HK-2 (cell line): Measurements from ENCODE around the gene COL25A1.
"Not testable (repeated sequence)": the region's sequence is repeated elsewhere in the genome, so short reads cannot be mapped to it uniquely, and the experiment has no call there.

Source experiments
- DNase-seq: peaks from one replicate; pipeline ENCODE4 v3.0.0-alpha.2; 2018; ENCODE audit not compliant: unreplicated experiment

The COL25A1 gene

DNA sequence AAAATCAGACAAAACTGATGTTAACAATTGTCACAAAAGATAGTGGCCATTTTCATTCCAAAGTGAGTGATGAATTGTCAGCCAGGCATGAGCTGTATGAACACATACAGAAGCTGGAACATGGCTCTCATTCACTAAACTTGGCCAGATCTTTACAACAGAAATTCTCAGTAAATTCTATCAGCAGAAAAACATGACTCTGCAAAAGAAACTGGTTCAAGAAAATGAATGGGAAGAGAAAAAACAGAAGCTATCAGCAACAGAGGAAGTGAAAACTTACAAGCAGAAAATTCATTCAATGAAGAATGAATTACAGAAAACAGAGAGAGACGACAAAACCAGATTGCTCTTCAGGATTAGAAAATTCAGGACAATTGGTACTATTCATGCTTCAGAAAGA, 249.6 kb downstream of the COL25A1 start:
- DNase-seq, result no peak

DNA sequence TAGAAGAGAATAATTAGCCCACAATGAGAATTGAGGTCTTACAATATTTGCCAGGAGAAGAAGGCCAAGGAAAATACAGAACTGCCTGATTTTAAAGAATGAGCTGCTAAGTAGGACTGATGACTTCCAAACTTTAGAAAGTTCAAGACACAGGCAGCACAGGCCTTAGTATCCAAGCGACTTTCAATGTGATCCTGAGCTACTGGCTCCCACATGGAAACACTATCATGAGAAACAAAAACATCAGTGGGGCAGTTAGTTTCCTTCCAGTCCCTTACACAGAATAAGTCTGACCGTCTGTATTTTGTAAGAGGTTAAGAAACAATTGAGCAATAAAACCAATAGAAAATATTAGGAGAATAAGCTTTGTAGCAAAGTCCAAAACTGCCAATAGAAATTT, 251.4 kb downstream of the COL25A1 start:
- DNase-seq, result no peak

DNA sequence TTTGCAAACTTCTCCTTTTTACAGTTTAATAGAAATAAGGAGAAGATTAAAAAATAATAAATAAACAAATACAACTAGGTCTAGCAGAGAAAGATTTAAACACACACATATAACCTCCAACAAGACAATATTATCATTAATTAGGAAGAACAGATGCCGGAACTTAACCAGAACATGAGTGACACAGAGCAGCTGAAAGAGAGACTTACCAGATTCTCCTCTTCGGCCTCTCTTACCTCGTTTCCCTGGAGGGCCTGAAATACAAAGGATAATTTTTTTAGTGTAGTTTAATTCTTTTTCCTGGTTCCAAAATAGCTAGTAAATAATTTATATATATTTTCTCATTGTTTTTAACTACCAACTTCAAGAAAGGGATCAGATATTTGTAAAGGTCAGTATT, 252.5 kb downstream of the COL25A1 start:
- no peak for DNase-seq

DNA sequence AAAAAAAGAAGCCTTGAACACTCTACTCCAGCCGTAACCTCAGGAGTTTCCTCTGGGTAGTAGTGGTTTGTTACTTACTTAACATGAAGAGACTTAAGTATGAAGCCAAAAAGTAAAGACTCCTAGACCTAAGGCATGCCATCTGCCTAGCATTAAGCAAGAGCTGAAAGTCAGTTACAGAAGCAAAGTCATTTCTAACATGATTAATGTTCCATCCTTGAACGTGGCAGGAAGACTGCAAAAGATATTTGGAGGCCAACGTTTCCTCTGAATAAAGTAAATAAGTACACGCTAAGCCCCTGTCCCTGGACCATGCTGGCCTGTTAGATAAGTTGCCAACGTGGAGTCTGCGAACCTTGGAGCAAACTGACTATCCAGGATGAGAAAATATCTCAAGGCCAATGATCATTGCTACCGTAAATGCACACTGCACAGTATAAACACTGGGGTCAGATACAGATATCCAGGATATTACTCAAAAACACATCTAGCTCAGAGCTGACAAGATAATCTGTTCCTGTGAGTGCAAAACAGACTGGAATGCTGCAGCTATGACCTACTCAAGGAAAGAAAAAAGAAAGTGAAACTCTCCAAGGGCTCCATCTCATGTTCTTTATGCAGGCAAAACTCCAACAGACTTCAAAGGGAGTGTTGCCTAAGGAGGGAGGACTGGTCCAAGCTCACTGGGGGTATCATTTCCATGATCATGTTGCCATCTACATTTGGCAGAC, 255.8 kb downstream of the COL25A1 start:
- DNase-seq, result no peak

DNA sequence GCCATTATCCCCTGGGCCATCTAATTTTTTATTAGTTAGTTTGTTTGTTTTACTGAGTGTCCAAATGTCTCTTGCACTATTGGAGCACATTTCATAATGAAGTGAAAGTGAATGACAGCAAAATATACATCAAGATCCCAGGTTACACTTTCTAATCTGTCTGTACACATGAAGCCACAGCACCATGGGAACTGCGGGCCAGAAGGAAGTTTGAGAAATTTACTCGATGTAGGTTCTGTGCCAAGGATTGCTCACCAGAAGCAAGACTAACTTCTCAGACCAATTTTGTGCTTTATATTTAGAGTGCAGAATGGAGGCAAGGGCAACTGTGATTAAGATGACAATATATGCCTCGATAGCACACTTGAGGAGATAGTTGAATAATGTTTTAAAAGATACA, 258.0 kb downstream of the COL25A1 start:
- DNase-seq, result no peak

DNA sequence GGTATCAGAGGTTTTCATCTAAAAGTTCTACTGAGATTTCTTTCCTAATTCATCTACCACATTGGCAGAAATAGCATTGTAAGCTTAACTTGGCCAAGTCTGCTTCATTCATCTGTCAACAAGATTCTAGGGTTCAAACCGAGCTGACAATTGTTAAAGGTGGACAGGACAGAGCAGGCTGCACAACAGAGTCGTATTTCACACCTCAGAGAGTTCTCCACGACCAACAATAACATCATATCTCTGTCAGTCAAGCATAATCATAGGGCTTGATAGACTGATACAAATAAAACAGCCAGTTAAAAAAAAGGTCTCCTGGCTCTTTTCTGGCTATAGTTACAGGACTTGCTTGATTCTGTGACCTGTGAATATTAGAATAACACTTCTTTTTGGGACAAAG, 259.2 kb downstream of the COL25A1 start:
- no peak for DNase-seq

DNA sequence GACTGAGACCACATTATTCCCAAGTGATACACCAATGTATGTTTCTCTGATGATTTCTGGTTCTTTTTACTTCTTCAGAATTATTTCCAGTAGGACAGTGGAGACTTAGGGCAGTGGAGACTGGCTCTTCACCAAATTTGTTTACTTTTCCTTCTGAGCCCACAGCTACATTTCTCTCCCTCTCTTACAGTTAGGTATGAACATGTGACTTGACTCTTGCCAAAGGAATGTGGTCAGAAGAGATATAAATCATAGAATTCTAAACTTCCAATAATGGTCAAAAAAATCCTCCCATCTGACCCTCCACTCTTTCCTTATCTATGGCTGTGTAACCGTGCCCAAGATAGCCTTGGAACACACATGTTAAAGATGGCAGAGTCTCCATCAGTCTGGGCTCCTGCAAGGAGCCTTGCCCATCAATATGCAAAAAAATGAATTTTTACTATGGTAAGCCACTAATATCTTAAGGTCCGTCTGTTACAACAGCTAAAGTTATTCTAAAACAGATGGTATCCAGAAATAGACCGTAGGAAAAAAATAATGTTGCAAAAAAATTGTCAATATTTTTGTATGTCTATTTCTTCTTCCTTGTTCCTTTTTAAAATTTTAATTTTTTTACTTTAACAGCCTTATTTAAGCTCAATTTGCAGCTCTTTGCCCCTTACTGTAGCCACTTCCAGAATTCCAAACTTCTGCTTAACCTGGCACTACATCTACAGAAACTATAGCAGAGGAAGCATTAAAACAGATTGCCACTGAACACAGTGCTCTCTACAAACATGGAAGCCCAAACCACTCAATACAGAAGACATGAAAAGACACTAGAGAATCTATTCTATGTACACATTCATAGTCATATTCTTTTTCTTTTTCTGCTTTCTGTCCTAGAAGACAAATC, 260.7 kb downstream of the COL25A1 start:
- DNase-seq, result no peak

DNA sequence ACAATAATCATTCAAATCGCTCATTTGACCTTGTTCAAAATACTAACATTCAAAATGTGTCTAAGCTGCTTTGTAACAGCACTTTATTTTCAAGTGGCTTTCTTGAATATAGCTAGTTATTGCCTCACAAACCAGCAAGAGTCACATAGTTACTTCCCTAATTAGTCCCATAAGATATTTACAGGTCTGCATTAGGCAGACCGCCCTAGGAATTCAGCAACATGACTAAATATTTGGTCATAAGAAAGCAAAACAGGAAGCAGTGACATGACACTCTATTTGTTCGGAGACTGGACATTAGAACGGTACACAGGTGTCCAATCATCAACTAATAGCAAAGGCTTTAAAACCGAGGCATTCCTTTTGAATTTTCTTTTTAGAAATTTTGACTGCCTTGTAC, 262.0 kb downstream of the COL25A1 start:
- DNase-seq, result no peak

DNA sequence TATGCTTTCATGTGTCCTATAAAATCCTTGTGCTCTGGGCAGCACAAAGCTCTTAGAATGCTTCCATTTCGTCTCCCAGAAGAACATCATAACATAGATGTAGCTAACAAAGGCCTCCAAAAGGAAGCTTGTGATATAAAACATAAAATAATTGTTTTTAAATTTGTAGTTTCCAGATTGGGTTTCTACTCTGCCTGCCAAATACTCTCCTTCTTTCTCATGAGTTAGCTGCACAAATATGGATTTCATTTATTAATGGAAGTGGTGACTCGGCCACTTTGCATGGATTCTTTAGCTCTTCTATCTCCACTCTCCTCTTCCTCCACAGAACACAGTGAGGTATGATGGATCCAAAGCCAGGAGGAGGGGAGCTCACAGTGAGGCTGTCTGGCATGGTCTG, 265.4 kb downstream of the COL25A1 start:
- no peak for DNase-seq

DNA sequence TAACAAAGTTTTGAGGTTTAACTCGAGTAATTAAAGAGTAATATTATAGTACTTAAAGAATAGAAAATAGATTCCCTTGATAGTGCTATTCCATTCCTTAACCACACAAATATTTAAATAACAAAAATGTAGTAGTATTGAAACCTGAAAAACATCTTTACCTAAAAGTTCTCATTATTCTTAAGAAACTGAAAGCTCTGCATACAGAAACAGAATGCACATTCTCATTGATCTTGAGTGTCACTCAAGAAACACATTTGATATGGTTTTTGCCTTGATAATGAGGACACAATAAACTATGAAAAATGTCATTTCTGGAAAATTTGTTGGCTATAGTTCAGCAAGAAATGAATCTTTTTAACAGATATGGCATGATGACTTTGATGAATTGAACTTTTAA, 268.5 kb downstream of the COL25A1 start:
- DNase-seq, result no peak

DNA sequence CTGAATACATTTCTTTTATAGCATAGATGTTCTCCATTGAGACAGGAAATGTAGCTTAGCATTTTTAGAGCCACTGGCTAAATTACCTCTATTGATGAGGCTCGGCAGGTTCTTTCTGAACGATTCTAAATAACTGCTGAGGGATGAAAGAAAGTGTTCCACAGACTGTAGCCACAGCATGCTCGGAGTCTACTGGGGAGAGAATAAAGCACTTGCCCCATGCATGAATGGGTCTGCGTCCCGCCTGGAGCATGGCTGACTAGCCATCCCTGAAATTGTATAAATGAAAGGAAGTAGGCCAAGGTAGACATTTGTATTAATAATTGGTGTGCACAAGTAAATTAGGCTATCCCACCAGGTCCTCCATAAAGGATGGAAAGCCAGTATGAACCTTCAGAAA, 269.8 kb downstream of the COL25A1 start:
- no peak for DNase-seq

DNA sequence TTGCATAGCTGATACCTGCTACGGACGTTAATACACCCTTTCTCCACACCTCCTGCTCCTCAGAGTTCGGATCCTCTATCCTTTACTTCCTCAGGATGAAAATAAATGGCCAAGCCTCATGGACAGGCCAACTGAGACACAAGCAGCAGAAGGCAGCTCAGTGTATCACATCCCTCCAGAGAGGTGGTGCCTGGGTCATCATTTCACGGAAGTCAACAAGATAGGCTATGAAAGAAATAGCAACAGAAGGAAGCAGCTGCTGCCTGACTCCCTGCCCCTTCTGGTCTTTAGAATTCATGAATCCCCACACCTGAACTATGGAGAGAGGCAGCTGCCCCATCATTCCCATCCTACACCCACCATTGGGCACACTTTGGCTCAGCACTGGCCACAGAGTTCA, 272.5 kb downstream of the COL25A1 start:
- no peak for DNase-seq

DNA sequence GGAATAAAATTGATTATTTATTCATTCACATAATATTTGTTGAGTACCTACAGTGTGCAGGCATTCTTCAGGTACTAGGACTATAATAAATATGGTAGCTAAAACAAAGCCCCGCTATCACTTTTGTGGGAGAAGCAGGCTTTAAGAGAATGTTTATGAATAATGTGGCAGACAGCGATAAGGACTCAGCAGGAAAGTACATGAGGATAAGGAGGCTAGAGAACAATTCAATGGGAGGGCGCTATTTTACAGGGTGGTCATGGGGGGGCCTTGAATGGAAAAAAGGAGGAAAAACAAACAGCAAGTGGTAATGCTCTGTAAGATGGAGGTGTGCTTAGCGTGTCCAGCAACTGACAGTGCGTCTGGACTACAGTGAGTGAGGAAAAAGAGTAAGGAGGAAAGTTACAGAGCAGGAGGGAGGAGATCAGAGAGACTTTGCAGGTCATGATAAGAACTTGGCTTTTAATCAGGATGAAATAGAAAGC, 275.4 kb downstream of the COL25A1 start:
- DNase-seq, result no peak

DNA sequence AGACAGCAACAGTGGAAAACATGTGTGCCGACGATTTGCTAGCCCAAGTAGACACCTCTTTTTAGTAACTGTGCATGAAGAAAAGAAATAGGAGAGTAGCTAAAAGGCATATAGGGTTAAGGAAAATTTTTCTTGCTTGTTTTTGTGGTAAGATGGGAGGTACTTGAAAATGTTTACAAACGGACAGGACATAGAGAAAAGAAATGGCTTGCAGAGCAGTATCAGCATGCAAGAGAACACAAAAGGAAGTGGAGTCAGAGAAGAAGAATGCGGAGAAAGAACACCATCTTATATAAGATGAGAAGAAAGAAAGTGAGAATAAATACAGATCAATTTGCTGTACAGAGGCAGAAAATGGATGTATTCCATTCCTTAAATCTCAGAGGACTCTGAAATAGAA, 275.9 kb downstream of the COL25A1 start:
- no peak for DNase-seq

DNA sequence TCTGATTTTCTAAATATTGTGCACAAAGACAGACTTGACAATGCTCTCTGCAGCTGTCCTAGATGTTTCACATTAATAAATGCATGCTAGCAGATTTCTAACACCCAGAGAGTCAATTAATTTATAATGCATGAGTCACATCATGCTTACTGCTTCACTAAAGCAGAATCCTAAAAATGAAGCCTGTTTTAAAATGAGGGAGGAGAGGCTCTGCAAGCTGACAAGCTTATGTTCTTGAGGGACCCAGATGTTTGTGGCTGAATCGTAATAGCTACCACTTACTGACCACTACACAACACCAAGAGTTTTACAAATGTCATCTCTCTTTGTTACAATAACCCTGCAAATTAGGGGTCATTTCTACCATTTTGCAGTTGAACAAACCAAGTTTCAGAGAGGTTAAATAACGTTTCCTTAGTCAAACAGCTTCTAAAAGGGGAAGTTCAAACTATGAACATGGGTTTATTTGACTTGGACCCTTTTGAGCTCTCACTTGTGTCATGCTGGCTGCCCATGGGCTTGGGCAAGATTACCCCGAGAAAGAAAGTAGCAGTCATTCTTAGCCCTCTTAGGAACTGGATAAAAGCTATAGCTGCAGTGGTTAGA, 276.9 kb downstream of the COL25A1 start:
- no peak for DNase-seq

DNA sequence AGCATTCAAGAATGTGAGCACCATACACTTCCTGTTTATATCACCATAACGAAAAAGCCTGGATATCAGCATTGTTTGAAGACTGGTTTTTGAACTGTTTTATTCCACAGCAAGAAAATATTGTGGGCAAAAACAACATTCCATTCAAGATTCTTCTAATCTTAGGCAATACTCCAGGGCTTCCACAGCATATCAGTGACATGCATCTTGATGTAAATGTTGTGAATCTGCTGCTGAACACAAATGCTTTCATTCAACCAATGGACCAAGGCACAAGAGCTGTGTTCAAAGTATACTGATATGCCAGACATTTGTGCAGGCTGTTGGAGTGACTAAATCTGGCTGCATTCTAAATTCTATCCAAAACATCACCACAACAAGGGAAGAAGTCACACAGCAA, 279.5 kb downstream of the COL25A1 start:
- DNase-seq, result no peak

DNA sequence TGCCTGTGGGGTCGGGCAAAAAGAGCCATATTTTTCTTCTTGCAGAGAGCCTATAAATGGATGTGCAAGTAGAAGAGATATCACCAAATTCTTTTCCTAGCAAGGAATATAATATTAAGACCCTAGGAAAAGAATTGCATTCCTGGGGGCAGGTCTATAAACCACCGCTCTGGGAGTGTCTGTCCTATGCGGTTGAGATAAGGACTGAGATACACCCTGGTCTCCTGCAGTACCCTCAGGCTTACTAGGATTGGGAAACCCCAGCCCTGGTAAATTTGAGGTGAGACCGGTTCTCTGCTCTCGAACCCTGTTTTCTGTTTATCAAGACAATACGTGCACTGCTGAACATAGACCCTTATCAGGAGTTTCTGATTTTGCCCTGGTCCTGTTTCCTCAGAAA, 280.8 kb downstream of the COL25A1 start:
- DNase-seq, result not testable (repeated sequence)

DNA sequence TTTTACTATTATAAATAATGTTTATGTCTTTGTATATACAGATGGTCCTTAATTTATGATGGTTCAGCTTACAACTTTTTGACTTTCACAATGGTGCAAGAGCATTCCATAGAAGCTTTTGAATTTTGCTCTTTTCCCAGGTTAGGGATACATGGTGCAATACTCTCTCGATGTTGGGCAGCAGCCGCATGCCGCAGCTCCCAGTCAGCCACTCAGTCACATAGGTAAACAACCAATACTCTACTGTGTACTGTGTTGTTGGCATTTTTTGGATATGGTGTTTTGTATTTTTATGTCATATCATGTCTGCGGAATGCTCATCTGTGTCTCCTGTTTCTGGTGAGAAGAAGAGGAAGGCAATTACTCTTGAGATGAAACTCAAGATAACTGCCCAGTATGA, 281.6 kb downstream of the COL25A1 start:
- no peak for DNase-seq

DNA sequence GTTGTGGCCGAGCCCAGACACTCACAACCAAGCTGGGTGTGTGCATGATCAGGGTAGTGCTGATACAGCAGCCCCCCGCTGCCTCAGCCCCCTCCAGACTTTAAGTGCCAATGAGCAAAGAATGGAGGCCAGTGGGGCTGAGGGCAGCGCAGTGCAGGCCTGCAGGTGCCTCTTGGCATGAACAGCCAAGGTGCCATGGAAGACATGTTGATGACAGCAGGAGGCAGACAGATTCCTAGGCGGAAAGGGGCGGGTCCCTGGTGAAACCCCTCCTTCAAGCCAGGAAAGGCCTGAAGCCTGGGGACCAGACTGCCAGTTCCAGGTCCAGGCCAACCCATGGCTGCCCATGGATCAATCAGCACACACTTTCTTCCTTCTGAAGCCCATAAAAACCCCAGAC, 286.3 kb downstream of the COL25A1 start:
- no peak for DNase-seq

DNA sequence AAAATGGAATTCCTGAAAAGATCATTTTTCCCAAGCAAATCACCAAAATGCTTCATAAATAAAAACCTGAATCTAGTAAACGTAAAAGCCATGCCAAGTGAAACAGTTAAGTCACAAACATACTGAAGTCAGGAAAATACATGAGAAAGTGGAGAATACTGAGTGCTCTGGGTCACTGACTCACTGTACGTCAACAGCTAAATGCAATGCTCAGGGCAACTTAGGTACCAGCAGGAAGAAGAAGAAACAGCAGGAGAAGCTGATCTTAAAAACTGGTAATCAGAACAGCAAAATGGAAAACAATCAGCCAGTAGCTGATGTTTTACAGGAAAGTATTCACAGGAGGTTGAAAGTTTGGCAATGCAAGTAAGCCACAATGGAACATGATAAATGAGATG, 287.0 kb downstream of the COL25A1 start:
- DNase-seq, result no peak

DNA sequence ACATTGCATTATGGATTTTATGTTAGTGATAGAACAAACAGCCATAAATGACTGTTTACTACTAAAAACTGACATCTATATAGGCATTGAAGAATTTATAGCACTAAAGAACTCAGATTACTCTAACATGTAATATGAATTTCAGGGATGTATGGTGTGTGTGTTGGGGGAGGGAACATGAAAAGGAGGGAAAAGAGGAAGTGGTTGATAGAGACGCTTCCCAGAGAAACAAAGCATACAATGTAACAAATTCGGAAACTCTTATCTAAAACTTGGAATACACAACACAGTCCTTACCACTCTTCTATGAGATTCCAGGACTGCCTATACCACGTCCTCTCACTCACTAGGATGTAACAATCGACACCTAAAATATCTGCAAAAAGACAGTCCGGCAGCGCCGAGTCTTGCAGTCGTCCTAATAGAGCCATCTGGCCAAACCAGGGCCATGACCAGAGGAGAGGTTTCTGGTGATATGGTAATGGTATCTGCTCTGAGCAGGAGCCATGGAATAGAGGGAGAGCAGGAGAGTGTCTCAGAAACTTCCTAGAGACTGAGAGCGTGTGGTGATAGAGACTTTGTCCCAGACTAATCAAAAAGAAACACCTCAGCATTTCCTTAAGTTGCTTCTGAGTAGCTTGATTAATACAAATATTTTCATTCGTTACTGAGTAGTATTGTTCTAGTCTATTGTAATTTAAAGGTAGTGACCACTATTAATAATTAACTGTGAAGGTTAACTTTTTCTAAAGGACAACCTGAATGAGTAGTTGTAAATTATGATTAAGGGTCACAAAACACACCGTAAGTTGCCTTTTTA, 287.7 kb downstream of the COL25A1 start:
- no peak for DNase-seq
